OCI-LY7 (cell line): ENCODE measurements around the gene NTM. TPM values are rescaled to one million over a fixed set of nuclear protein-coding genes. Genes with fewer than 3 reads are reported as not detected.

ENCODE experiments used
- BruUV-seq: library from RNA; stranded (reverse); fragments of 400-500 nt; replicated peaks from 2 replicates; lab custom pipeline; 2021; lab: Mats Ljungman, UMichigan
- CTCF ChIA-PET: fragments of 300-600 bp; sonication (Branson Sonifier 250); formaldehyde crosslinking; loops from one replicate; lab custom pipeline; 2022; ENCODE audit warnings: antibody characterized with exemption; ENCODE audit not compliant: unreplicated experiment; lab: Charles Lee
- POLR2A ChIA-PET: fragments of 300-600 bp; sonication (Branson Sonifier 250); formaldehyde crosslinking; loops from one replicate; lab custom pipeline; 2022; ENCODE audit warnings: antibody characterized with exemption; lab: Charles Lee
- DNase-seq: peaks from one replicate; pipeline ENCODE4 v3.0.0-alpha.2; 2015; ENCODE audit warnings: low spot score
- H2AFZ ChIP-seq: fragments of 200-600 bp; sonication (generic), shearing (Covaris generic); 2 replicates; pipeline ENCODE4 v1.6.1; 2014; ENCODE audit warnings: mild to moderate bottlenecking, antibody characterized with exemption, low read length, moderate library complexity
- H3K27ac ChIP-seq: fragments of 200-600 bp; sonication (generic); 2 replicates; pipeline ENCODE4 v1.5.1; 2014; ENCODE audit warnings: mixed run types, low read depth, mild to moderate bottlenecking, moderate library complexity, low read length, inconsistent platforms; ENCODE audit not compliant: poor library complexity, severe bottlenecking
- H3K36me3 ChIP-seq: fragments of 200-600 bp; sonication (generic); 2 replicates; pipeline ENCODE4 v1.6.1; 2014; ENCODE audit warnings: mild to moderate bottlenecking, antibody characterized with exemption, low read length, moderate library complexity, mixed read lengths; ENCODE audit not compliant: insufficient read depth
- H3K4me1 ChIP-seq: fragments of 200-600 bp; sonication (generic); 2 replicates; pipeline ENCODE4 v1.5.1; 2014; ENCODE audit warnings: mild to moderate bottlenecking, low read length; ENCODE audit not compliant: insufficient read depth, poor library complexity, severe bottlenecking
- H3K4me2 ChIP-seq: fragments of 200-600 bp; sonication (generic); 2 replicates; pipeline ENCODE4 v1.6.1; 2014; ENCODE audit warnings: mild to moderate bottlenecking, low read length
- H3K4me3 ChIP-seq: fragments of 200-600 bp; sonication (generic); 2 replicates; pipeline ENCODE4 v1.5.1; 2014; ENCODE audit warnings: mild to moderate bottlenecking, low read depth, low read length; ENCODE audit not compliant: poor library complexity, severe bottlenecking
- H3K79me2 ChIP-seq: fragments of 200-600 bp; sonication (generic); 2 replicates; pipeline ENCODE4 v1.6.1; 2016; ENCODE audit warnings: low read depth, mild to moderate bottlenecking, low read length, moderate library complexity, mixed read lengths; ENCODE audit not compliant: insufficient read depth
- H3K9me2 ChIP-seq: fragments of 200-600 bp; sonication (generic); 2 replicates; pipeline ENCODE4 v1.6.1; 2016; ENCODE audit warnings: mild to moderate bottlenecking, low read length, mixed read lengths; ENCODE audit not compliant: insufficient read depth
- H3K9me3 ChIP-seq: fragments of 200-600 bp; sonication (generic); 2 replicates; pipeline ENCODE4 v1.6.1; 2014; ENCODE audit warnings: mild to moderate bottlenecking, mixed run types, low read length, mixed read lengths
- H4K20me1 ChIP-seq: fragments of 200-600 bp; sonication (generic); 2 replicates; pipeline ENCODE4 v1.6.1; 2014; ENCODE audit warnings: mild to moderate bottlenecking, antibody characterized with exemption, low read length, moderate library complexity, mixed read lengths; ENCODE audit not compliant: insufficient read depth
- EZH2phosphoT487 ChIP-seq: fragments of 200-600 bp; sonication (generic); IDR thresholded peaks from 2 replicates; pipeline ENCODE4 v1.6.1; 2018; ENCODE audit warnings: low read depth, borderline replicate concordance, mild to moderate bottlenecking, mixed run types, antibody characterized with exemption, low read length, moderate library complexity, mixed read lengths
- intact Hi-C: fragments of 100-400 bp; cut with micrococcal nuclease; formaldehyde crosslinking; loops from one replicate; pipeline ENCODE4 v1.10.0; 2022; ENCODE audit not compliant: unreplicated experiment
- total RNA-seq, 2 experiments: library from RNA; depleted of rRNA in 1 of 2; stranded (reverse); fragments of >200 nt in 1 of 2; shearing (Covaris generic) in 1 of 2; gene quantifications; 2 replicates each; pipeline ENCODE4 v1.2.3, GENCODE V29; 2014 to 2022
- TF ChIP-seq, protein P1 (sequence below): fragments of 200-600 bp; sonication (generic); conservative IDR thresholded peaks from 2 replicates; pipeline ENCODE4 v1.5.1; 2014; ENCODE audit warnings: mild to moderate bottlenecking, antibody characterized with exemption, low read length, moderate library complexity, mixed read lengths

The NTM gene
- total RNA-seq, 2 experiments from 2014 or later = not detected

DNA sequence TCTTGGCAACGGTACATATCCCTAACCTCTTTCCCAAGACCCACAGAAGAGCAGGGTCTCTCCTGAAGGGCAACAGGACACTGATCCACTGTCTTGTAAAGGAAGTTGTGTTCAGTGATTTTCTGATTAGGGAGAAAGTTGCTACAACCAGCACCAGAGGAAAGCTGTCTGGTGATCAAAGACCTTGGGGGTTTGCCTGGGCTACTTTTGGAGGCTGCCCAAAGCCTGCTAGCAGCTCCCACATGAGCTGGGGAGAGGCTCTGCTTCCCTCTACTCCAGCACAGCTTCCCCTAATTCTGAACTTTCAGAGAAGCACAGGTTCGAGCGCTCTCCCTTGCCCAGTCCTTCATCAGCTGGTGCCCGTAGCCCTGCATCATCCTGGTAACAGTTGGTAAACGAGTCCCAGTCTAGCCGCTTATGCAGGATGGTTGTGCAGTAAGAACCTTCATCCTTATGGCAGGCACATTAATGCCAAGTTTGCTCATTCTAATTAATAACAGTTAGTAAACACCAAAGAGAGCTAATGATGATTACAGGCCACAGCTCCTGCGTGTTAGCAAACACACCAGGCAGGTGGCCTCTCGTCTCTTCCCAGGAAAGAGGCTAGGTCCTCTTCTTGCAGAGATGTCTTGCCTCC, 173.1 kb downstream of the NTM start:
- no peak for DNase-seq
- no peaks in the 10 kb centered on the region for H3K9me2 ChIP-seq
- no peaks in the 10 kb centered on the region for H3K79me2 ChIP-seq
- H2AFZ ChIP-seq = no peak overlapping the region
- no peak overlapping the region for H3K4me3 ChIP-seq
- H3K4me1 ChIP-seq = no peaks in the 10 kb centered on the region
- no peaks in the 10 kb centered on the region for H3K36me3 ChIP-seq
- no peaks in the 10 kb centered on the region for H4K20me1 ChIP-seq
- POLR2A ChIA-PET = interaction anchor here (0.6 to 0.7 kb wide), 2 partner anchors 78 to 176 kb away, joined by 3 read pairs; no protein-coding TSS in a partner anchor
- CTCF ChIA-PET = no interaction called here
- no peak for TF ChIP-seq EZH2phosphoT487
- TF ChIP-seq, protein P1, sequence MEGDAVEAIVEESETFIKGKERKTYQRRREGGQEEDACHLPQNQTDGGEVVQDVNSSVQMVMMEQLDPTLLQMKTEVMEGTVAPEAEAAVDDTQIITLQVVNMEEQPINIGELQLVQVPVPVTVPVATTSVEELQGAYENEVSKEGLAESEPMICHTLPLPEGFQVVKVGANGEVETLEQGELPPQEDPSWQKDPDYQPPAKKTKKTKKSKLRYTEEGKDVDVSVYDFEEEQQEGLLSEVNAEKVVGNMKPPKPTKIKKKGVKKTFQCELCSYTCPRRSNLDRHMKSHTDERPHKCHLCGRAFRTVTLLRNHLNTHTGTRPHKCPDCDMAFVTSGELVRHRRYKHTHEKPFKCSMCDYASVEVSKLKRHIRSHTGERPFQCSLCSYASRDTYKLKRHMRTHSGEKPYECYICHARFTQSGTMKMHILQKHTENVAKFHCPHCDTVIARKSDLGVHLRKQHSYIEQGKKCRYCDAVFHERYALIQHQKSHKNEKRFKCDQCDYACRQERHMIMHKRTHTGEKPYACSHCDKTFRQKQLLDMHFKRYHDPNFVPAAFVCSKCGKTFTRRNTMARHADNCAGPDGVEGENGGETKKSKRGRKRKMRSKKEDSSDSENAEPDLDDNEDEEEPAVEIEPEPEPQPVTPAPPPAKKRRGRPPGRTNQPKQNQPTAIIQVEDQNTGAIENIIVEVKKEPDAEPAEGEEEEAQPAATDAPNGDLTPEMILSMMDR = no peak
- intact Hi-C loops = no loop called here
- no peak overlapping the region for H3K4me2 ChIP-seq
- no peaks in the 10 kb centered on the region for H3K9me3 ChIP-seq
- no peak overlapping the region for H3K27ac ChIP-seq
- BruUV-seq = no TSS peak

DNA sequence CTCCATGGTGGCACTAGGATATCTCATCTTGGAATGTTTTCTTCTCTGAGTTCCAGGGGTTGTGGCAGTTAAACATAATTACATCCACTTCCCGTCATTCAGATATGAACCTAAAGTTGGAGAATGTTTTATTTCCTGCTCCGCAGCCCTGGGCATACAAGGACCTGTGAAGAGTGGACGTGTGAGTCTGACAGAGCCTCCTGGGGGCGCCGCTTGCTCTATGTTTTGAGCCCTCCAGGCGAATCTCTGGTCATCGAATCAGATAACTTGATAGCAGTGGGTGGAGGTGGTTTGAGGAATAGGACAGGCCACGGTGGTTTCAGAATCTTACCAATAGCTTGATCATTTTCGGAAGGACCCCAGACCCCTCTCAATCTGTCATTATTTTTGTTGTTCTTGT, 174.2 kb downstream of the NTM start:
- no peaks in the 10 kb centered on the region for H4K20me1 ChIP-seq
- H3K4me3 ChIP-seq = no peak overlapping the region
- H3K4me2 ChIP-seq = no peak overlapping the region
- intact Hi-C loops = no loop called here
- no peaks in the 10 kb centered on the region for H3K79me2 ChIP-seq
- POLR2A ChIA-PET = interaction anchor here (0.7 kb wide), 1 partner anchor 175 kb away, joined by 3 read pairs; no protein-coding TSS in a partner anchor
- TF ChIP-seq, protein P1 = no peak
- no peak for TF ChIP-seq EZH2phosphoT487
- no peak overlapping the region for H2AFZ ChIP-seq
- H3K36me3 ChIP-seq = no peaks in the 10 kb centered on the region
- DNase-seq = no peak
- H3K9me2 ChIP-seq = no peaks in the 10 kb centered on the region
- CTCF ChIA-PET = no interaction called here
- H3K27ac ChIP-seq = no peak overlapping the region
- BruUV-seq = no TSS peak
- no peaks in the 10 kb centered on the region for H3K4me1 ChIP-seq
- no peaks in the 10 kb centered on the region for H3K9me3 ChIP-seq

DNA sequence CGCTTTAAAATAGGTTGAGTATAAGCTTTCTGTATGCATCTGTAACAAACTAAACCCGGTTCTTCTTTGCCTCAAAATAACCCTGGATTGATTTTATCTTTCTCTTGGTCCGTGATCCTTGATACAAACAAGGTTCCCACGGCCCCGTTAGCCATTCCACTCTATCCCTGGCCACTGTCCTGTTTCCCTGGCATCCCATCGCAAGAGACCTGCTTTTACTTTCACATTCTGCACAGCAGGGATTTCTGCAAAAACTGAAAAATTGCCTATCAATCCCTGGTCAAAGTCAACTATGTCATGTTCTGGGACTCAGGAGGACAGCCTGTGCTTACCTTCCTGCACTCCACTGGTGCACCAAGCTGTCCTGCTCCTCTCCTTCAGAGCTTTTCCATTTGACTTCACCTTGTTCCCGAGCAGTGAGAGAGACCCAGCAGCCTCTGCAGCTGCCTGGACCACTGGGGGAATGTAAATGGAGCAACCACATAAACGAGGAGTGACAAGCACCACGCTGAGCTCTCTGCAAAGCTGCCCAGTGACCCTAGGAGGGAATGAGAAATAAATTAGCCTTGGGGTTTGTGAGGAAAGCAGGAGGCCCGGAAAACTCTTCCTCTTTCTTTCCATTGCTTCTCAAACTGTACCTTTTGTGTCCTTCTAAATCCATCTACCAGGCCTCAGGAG, 175.9 kb downstream of the NTM start:
- Histone ChIP-seq H4K20me1 (no peaks in the 10 kb centered on the region), H3K9me3 (no peaks in the 10 kb centered on the region), H3K27ac (no peak overlapping the region), H3K4me1 (no peaks in the 10 kb centered on the region), H2AFZ (no peak overlapping the region), H3K4me3 (no peak overlapping the region), H3K4me2 (no peak overlapping the region), H3K9me2 (no peaks in the 10 kb centered on the region), H3K36me3 (no peaks in the 10 kb centered on the region), H3K79me2 (no peaks in the 10 kb centered on the region)
- ChIA-PET CTCF (no interaction called here), POLR2A (no interaction called here)
- DNase-seq = no peak
- no peak for TF ChIP-seq EZH2phosphoT487
- TF ChIP-seq, protein P1 = no peak
- BruUV-seq = no TSS peak
- intact Hi-C loops = no loop called here
